Panc1 (cell line): ENCODE measurements around the gene BRD2. TPM values are rescaled to one million over a fixed set of nuclear protein-coding genes. Genes with fewer than 3 reads are reported as not detected.

Source experiments
- ATAC-seq: fragments of 200-7000 bp; cut with Tn5 transposase; 2 replicates; pipeline ENCODE4 v1.9.1; 2020; ENCODE audit warnings: mild to moderate bottlenecking, moderate library complexity
- BruUV-seq: library from RNA; stranded (reverse); fragments of 400-500 nt; replicated peaks from 2 replicates; lab custom pipeline; 2021; lab: Mats Ljungman, UMichigan
- CTCF ChIA-PET: fragments of 300-600 bp; sonication (Branson Sonifier 250); formaldehyde crosslinking; loops from one replicate; lab custom pipeline; 2022; ENCODE audit warnings: antibody characterized with exemption; lab: Charles Lee
- POLR2A ChIA-PET: fragments of 300-600 bp; sonication (Branson Sonifier 250); formaldehyde crosslinking; loops from one replicate; lab custom pipeline; 2022; ENCODE audit warnings: antibody characterized with exemption; lab: Charles Lee
- DNase-seq: peaks from one replicate; pipeline ENCODE4 v3.0.0-alpha.2; 2010; ENCODE audit warnings: low read depth, low spot score
- H3K27ac ChIP-seq: 2 replicates; pipeline ENCODE4 v1.5.1; 2011; ENCODE audit warnings: mild to moderate bottlenecking, low read length, inconsistent platforms
- H3K27me3 ChIP-seq: fragments of 200-500 bp; sonication (Bioruptor generic); 2 replicates; pipeline ENCODE4 v1.6.0; 2014; ENCODE audit warnings: low read length, inconsistent platforms; ENCODE audit not compliant: control insufficient read depth, insufficient read depth
- H3K36me3 ChIP-seq: fragments of 200-500 bp; sonication (Bioruptor generic); 2 replicates; pipeline ENCODE4 v1.5.1; 2014; ENCODE audit warnings: inconsistent platforms, mild to moderate bottlenecking, low read length, moderate library complexity; ENCODE audit not compliant: control insufficient read depth, insufficient read depth
- H3K4me1 ChIP-seq: 2 replicates; pipeline ENCODE4 v1.5.1; 2011; ENCODE audit warnings: inconsistent platforms, mild to moderate bottlenecking, low read length, moderate library complexity; ENCODE audit not compliant: control insufficient read depth, insufficient read depth
- H3K4me3 ChIP-seq, 2 experiments: 2 replicates each; pipeline ENCODE4 v1.5.1; 2011 to 2012; ENCODE audit warnings: low read depth in 2 of 2, low read length in 2 of 2, mild to moderate bottlenecking in 2 of 2, inconsistent platforms in 1 of 2, moderate library complexity in 1 of 2
- H3K9me3 ChIP-seq: fragments of 200-500 bp; sonication (Bioruptor generic); 2 replicates; pipeline ENCODE4 v1.5.1; 2014; ENCODE audit warnings: low read depth, mild to moderate bottlenecking, inconsistent platforms, low read length, moderate library complexity; ENCODE audit not compliant: control insufficient read depth, insufficient read depth
- CTCF ChIP-seq: fragments of 450-650 bp; IDR thresholded peaks from 2 replicates; pipeline ENCODE4 v1.5.1; 2017; ENCODE audit warnings: mild to moderate bottlenecking
- POLR2AphosphoS5 ChIP-seq: IDR thresholded peaks from 2 replicates; pipeline ENCODE4 v1.6.1; 2012; ENCODE audit warnings: mild to moderate bottlenecking, low read depth, low read length, moderate library complexity
- REST ChIP-seq, 2 experiments: IDR thresholded peaks; 2 replicates each; pipeline ENCODE4 v1.6.1; 2011 to 2012; ENCODE audit warnings: low read depth in 2 of 2, control low read depth in 1 of 2, low read length in 1 of 2, mild to moderate bottlenecking in 1 of 2, moderate library complexity in 1 of 2; ENCODE audit not compliant: insufficient read depth in 1 of 2
- SIN3A ChIP-seq: IDR thresholded peaks from 2 replicates; pipeline ENCODE4 v1.6.1; 2012; ENCODE audit warnings: low read depth, mild to moderate bottlenecking, low read length, moderate library complexity, borderline replicate concordance; ENCODE audit not compliant: insufficient read depth
- TCF7L2 ChIP-seq: IDR thresholded peaks from 2 replicates; pipeline ENCODE4 v1.6.1; 2011; ENCODE audit warnings: mild to moderate bottlenecking, low read depth, low read length, inconsistent platforms
- in situ Hi-C: cut with HindIII; loops from 2 replicates; pipeline ENCODE4 v1.10.0; 2016; ENCODE audit warnings: low sequenced_read_pairs, low pct_unique_long_range_greater_than_20kb
- intact Hi-C: fragments of 100-400 bp; cut with micrococcal nuclease; formaldehyde crosslinking; loops from one replicate; pipeline ENCODE4 v1.10.0; 2022; ENCODE audit not compliant: unreplicated experiment
- total RNA-seq: library from RNA; stranded (reverse); gene quantifications from one replicate; pipeline ENCODE4 v1.2.1, GENCODE V29; 2021; ENCODE audit not compliant: unreplicated experiment

Gene BRD2
- total RNA-seq, 1 experiment from 2014 or later = 209 TPM

GRCh38 chr6:33010356-33010755 lies 42.0 kb downstream of the BRD2 start:
- intact Hi-C loops = loop anchor here (10.0 kb wide), 2 partner anchors 164 to 234 kb away; no protein-coding TSS in a partner anchor
- no peaks in the 10 kb centered on the region for H3K9me3 ChIP-seq
- TF ChIP-seq SIN3A = no peak
- TF ChIP-seq CTCF = no peak
- TF ChIP-seq POLR2AphosphoS5 = no peak
- TF ChIP-seq REST (IDR thresholded peaks at IDR 0.05; ENCODE audit: insufficient read depth in 1 of 2, low read depth in 2 of 2, low read length in 1 of 2) = no peak
- TF ChIP-seq TCF7L2 = no peak
- ATAC-seq (no peak), DNase-seq (no peak)
- peaks cover 6% of the 10 kb centered on the region; the same call in 1 of the 2 replicates for H3K27me3 ChIP-seq
- H3K4me1 ChIP-seq = no peaks in the 10 kb centered on the region
- no peak overlapping the region for H3K4me3 ChIP-seq
- ChIA-PET POLR2A (no interaction called here), CTCF (interaction anchor here (0.6 kb wide), 1 partner anchor 171 kb away, joined by 7 read pairs; no protein-coding TSS in a partner anchor)
- no peaks in the 10 kb centered on the region for H3K36me3 ChIP-seq
- in situ Hi-C loops = no loop called here
- BruUV-seq = no TSS peak
- H3K27ac ChIP-seq = no peak overlapping the region

GRCh38 chr6:33013608-33014007 lies 45.2 kb downstream of the BRD2 start:
- Histone ChIP-seq H3K4me1 (no peaks in the 10 kb centered on the region), H3K4me3 (no peak overlapping the region), H3K27me3 (peaks cover 19% of the 10 kb centered on the region), H3K36me3 (no peaks in the 10 kb centered on the region), H3K9me3 (no peaks in the 10 kb centered on the region), H3K27ac (no peak overlapping the region)
- intact Hi-C loops (loop anchor here (10.0 kb wide), 2 partner anchors 161 to 231 kb away; no protein-coding TSS in a partner anchor), in situ Hi-C loops (no loop called here)
- POLR2A ChIA-PET = no interaction called here
- ATAC-seq (no peak), DNase-seq (no peak)
- BruUV-seq = no TSS peak
- CTCF ChIA-PET = no interaction called here
- TF ChIP-seq SIN3A (no peak), REST (IDR thresholded peaks at IDR 0.05; ENCODE audit: insufficient read depth in 1 of 2, low read depth in 2 of 2, low read length in 1 of 2) (no peak), POLR2AphosphoS5 (no peak), CTCF (no peak), TCF7L2 (no peak)
